K562 (cell line): Measurements from ENCODE around the gene IRF1. TPM values are rescaled to one million over a fixed set of nuclear protein-coding genes. Genes with fewer than 3 reads are reported as not detected.
A peak's percentile ranks its signal among the peaks of the same experiment; 100 is the strongest.

Experiments
- ATAC-seq: fragments of 200-7000 bp; cut with Tn5 transposase; 3 replicates; pipeline ENCODE4 v1.9.1; 2020; ENCODE audit warnings: moderate library complexity
- BruUV-seq: library from RNA; stranded (reverse); fragments of 400-500 nt; replicated peaks from 2 replicates; lab custom pipeline; 2021; lab: Mats Ljungman, UMichigan
- CTCF ChIA-PET: fragments of 300-600 bp; formaldehyde crosslinking; extraction: SDS; loops from one replicate; lab custom pipeline; 2021; ENCODE audit warnings: low intra/inter-chr PET ratio; lab: Yijun Ruan, JAX
- POLR2A ChIA-PET: fragments of 300-600, 350-650 bp; sonication (Branson Sonifier 250); formaldehyde crosslinking; extraction: SDS; loops from one replicate; lab custom pipeline; 2021; ENCODE audit warnings: antibody characterized with exemption, inconsistent platforms; lab: Yijun Ruan, JAX
- DNase-seq, 4 experiments: peaks; one replicate each; pipeline versions ENCODE4 v3.0.0 to v3.0.0-alpha.2; 2011 to 2018; ENCODE audit warnings: low spot score in 3 of 4, mixed read lengths in 3 of 4; ENCODE audit errors: extremely low read depth in 1 of 4
- FAIRE-seq: peaks from 2 replicates; lab custom pipeline; 2011; peaks lifted over from hg19 to GRCh38; lab: Jason Lieb, UNC
- H2AFZ ChIP-seq: 2 replicates; pipeline ENCODE4 v1.6.0; 2011; ENCODE audit warnings: low read depth, low read length, control low read depth, inconsistent platforms
- H3K27ac ChIP-seq: fragments of 200-600 bp; 3 replicates; pipeline ENCODE4 v1.8.0; 2011; ENCODE audit warnings: low read depth, mild to moderate bottlenecking, control low read depth, inconsistent platforms, low read length, moderate library complexity, mixed read lengths; ENCODE audit errors: extremely low read depth
- H3K27me3 ChIP-seq, 2 experiments: fragments of 300-600 bp in 1 of 2; 2 replicates in 1 of 2; 3 replicates in 1 of 2; pipeline versions ENCODE4 v1.6.0 to v1.8.0; 2011; ENCODE audit warnings: inconsistent platforms in 2 of 2, low read length in 2 of 2, mild to moderate bottlenecking in 1 of 2, mixed read lengths in 1 of 2, moderate library complexity in 1 of 2; ENCODE audit not compliant: control insufficient read depth in 2 of 2, insufficient read depth in 2 of 2
- H3K36me3 ChIP-seq: fragments of 300-600 bp; 3 replicates; pipeline ENCODE4 v1.8.0; 2011; ENCODE audit warnings: mild to moderate bottlenecking, low read length, inconsistent platforms; ENCODE audit not compliant: control insufficient read depth, insufficient read depth
- H3K4me1 ChIP-seq, 2 experiments: fragments of 200-600 bp in 1 of 2; replicated peaks in 1 of 2; 2 replicates in 1 of 2; 3 replicates in 1 of 2; pipeline versions ENCODE4 v1.5.1 to v1.8.0; 2011; ENCODE audit warnings: inconsistent platforms in 2 of 2, low read length in 2 of 2, mild to moderate bottlenecking in 1 of 2, mixed read lengths in 1 of 2, moderate library complexity in 1 of 2; ENCODE audit not compliant: control insufficient read depth in 2 of 2, insufficient read depth in 2 of 2
- H3K4me2 ChIP-seq: 2 replicates; pipeline ENCODE4 v1.6.1; 2011; ENCODE audit warnings: low read length, control low read depth, inconsistent platforms, mixed read lengths; ENCODE audit not compliant: insufficient read depth
- H3K4me3 ChIP-seq: fragments of 200-600 bp; sonication (generic), shearing (Covaris generic); 2 replicates; pipeline ENCODE4 v1.5.1; 2016; ENCODE audit warnings: control low read depth, inconsistent platforms
- H3K79me2 ChIP-seq: fragments of 200-600 bp; 3 replicates; pipeline ENCODE4 v1.8.0; 2011; ENCODE audit warnings: low read length, inconsistent platforms; ENCODE audit not compliant: control insufficient read depth, insufficient read depth
- H3K9ac ChIP-seq, 2 experiments: 2 replicates each; pipeline versions ENCODE4 v1.6.0 to v1.6.1; 2011; ENCODE audit warnings: low read depth in 2 of 2, low read length in 2 of 2, control low read depth in 1 of 2, inconsistent platforms in 1 of 2, mild to moderate bottlenecking in 1 of 2, mixed read lengths in 1 of 2; ENCODE audit not compliant: insufficient read depth in 1 of 2
- H3K9me1 ChIP-seq: one replicate; pipeline ENCODE4 v1.6.0; 2011; ENCODE audit warnings: inconsistent platforms, mild to moderate bottlenecking, low read length, moderate library complexity; ENCODE audit not compliant: control insufficient read depth, insufficient read depth
- H3K9me3 ChIP-seq: replicated peaks from 2 replicates; pipeline ENCODE4 v1.5.1; 2011; ENCODE audit warnings: low read depth, low read length, inconsistent platforms; ENCODE audit not compliant: control insufficient read depth, insufficient read depth
- H4K20me1 ChIP-seq: replicated peaks from 2 replicates; pipeline ENCODE4 v1.6.1; 2011; ENCODE audit warnings: low read length, inconsistent platforms, mixed read lengths; ENCODE audit not compliant: control insufficient read depth, insufficient read depth
- BCL6 ChIP-seq: fragments of 250-450 bp; sonication (Bioruptor Pico); IDR thresholded peaks from 2 replicates; pipeline ENCODE4 v1.4.0; 2020
- BHLHE40 ChIP-seq: IDR thresholded peaks from 2 replicates; pipeline ENCODE4 v1.6.1; 2011; ENCODE audit warnings: low read length, improper control_type of control experiment
- IRF1 ChIP-seq: sonication (generic); formaldehyde crosslinking; IDR thresholded peaks from 2 replicates; pipeline ENCODE4 v1.8.0; 2022; ENCODE audit warnings: missing genetic modification reagents, mild to moderate bottlenecking, borderline replicate concordance
- PYGO2 ChIP-seq: fragments of 450-650 bp; IDR thresholded peaks from 2 replicates; pipeline ENCODE4 v1.6.1; 2016; ENCODE audit warnings: mild to moderate bottlenecking, missing genetic modification characterization, moderate library complexity, missing compliant biosample characterization
- ZBTB7A ChIP-seq: IDR thresholded peaks from 2 replicates; pipeline ENCODE4 v1.6.1; 2011; ENCODE audit warnings: low read depth, mild to moderate bottlenecking, low read length, moderate library complexity, borderline replicate concordance; ENCODE audit not compliant: control insufficient read depth
- ZNF239 ChIP-seq: fragments of 250-450 bp; sonication (Bioruptor Pico); IDR thresholded peaks from 2 replicates; pipeline ENCODE4 v1.4.0; 2020; ENCODE audit warnings: mild to moderate bottlenecking
- ZZZ3 ChIP-seq: fragments of 450-650 bp; IDR thresholded peaks from 2 replicates; pipeline ENCODE4 v1.6.1; 2016; ENCODE audit warnings: antibody characterized with exemption, mild to moderate bottlenecking, moderate library complexity
- WGBS: fragments of 100-300 bp; shearing (Covaris generic); methylation state at CpG from one replicate; pipeline ENCODE4 v1.1.6; 2016; ENCODE audit warnings: low coverage, mixed read lengths; ENCODE audit not compliant: insufficient coverage; ENCODE audit errors: missing lambda C conversion rate; 5-methylcytosine and 5-hydroxymethylcytosine counted together
- in situ Hi-C: fragments of 300-500 bp; cut with MboI; formaldehyde crosslinking; loops from 4 replicates; pipeline ENCODE4 v1.15.0; 2018; ENCODE audit warnings: inconsistent platforms, mixed read lengths
- intact Hi-C: fragments of 100-400 bp; cut with micrococcal nuclease; formaldehyde crosslinking; loops from 2 replicates; pipeline ENCODE4 v1.14.2; 2022
- polyA plus RNA-seq, 8 experiments: library from polyadenylated mRNA; depleted of rRNA in 4 of 8; stranded (reverse) in 5 of 8; unstranded in 3 of 8; fragments of >200 nt; fragmentation: Nextera tagmentation in 2 of 8; fragmentation: Illumina TruSeq in 1 of 8; extraction: Ambion mirVana in 2 of 8; extraction: Trizol in 1 of 8; gene quantifications; 2 replicates each; pipeline versions ENCODE4 v1.2.1 to v1.2.3, GENCODE V29; 2011 to 2014; ENCODE audit warnings: inconsistent platforms in 1 of 8, missing spikeins in 1 of 8
- total RNA-seq, 7 experiments: library from RNA; depleted of rRNA in 6 of 7; stranded (reverse); fragments of >200 nt in 6 of 7; fragmentation: Illumina TruSeq in 2 of 7; extraction: Trizol in 2 of 7; gene quantifications; 2 replicates each; pipeline versions ENCODE4 v1.2.1 to v1.2.3, GENCODE V29; 2011 to 2021; ENCODE audit warnings: low replicate concordance in 1 of 7

Gene IRF1
- total and polyA plus RNA-seq, 9 of the 15 experiments (the other 6 are each of a cell fraction or from before 2014, with no cell fraction given) = 1.1 to 12.3 (median 5.9) TPM

- Histone ChIP-seq H3K9me1 (no peaks in the 10 kb centered on the region), H3K4me1 (peaks cover 0 to 13% of the 10 kb centered on the region in 2 experiments; a peak in 3 of 5 replicates), H3K9ac (peak overlapping the region in 1 of 2 experiments; percentile 46; a peak in 1 of 4 replicates), H3K4me2 (no peak overlapping the region)
- FAIRE-seq = no peak
- BruUV-seq = no TSS peak
- no peak for TF ChIP-seq BHLHE40
- no peak for TF ChIP-seq ZNF239 (CRISPR knock-in tag)
- TF ChIP-seq BCL6 (CRISPR knock-in tag) = no peak
- TF ChIP-seq, all 486 proteins: peak for 0
- 73% methylated on average over 3 of the region's 8 CpGs for WGBS
- Histone ChIP-seq H3K4me3 (no peak overlapping the region), H3K79me2 (no peaks in the 10 kb centered on the region), H3K36me3 (no peaks in the 10 kb centered on the region; the same call in 2 of the 3 replicates), H3K9me3 (no peaks in the 10 kb centered on the region), H2AFZ (no peak overlapping the region), H3K27ac (no peak overlapping the region), H4K20me1 (no peaks in the 10 kb centered on the region), H3K27me3 (no peaks in the 10 kb centered on the region)
- intact Hi-C loops = no loop called here
- POLR2A ChIA-PET = interaction anchor here (0.6 to 6.8 kb wide), 5 partner anchors 10 to 480 kb away, joined by 3 to 115 read pairs (median 6); partner anchors contain the start of gene IRF1
- ATAC-seq (no peak), DNase-seq (no peak)
- CTCF ChIA-PET = no interaction called here
- in situ Hi-C loops = no loop called here
Observed at GRCh38 chr5:132475987-132476875, 14.3 kb downstream of the IRF1 start.

DNA sequence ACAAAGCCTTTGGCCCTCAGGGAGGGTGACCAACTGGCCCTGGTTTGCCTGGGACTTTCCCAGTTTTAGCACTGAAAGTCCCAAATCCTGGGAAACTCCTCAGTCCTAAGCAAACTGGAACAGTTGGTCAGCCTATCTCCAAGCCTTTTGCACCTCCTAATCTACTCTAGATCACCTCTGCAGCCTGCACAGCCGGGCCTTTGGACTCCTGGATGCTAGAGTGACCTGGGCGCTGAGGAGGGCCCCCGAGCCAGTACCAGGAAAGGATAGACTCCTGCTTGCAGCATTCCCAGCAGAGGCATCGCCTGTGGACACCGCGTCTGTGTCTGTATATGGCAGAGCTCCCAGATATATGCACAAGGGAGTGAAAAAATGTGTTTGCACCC lies 15.1 kb downstream of the IRF1 start:
- intact Hi-C loops = no loop called here
- Histone ChIP-seq H3K36me3 (no peaks in the 10 kb centered on the region), H3K9me1 (no peaks in the 10 kb centered on the region)
- FAIRE-seq = no peak
- in situ Hi-C loops = no loop called here
- no peak for TF ChIP-seq ZBTB7A
- no peak for TF ChIP-seq PYGO2 (tag)
- no peak for TF ChIP-seq IRF1
- TF ChIP-seq ZZZ3 = no peak
- TF ChIP-seq, all 486 proteins: peak for 0
- no peaks in the 10 kb centered on the region for H3K79me2 ChIP-seq
- H2AFZ ChIP-seq = no peak overlapping the region
- no peak overlapping the region for H3K4me2 ChIP-seq
- 0 out of 3 replicates have a peak, but pooled peaks have one; percentile 9 for ATAC-seq
- H3K27ac ChIP-seq = no peak overlapping the region
- H3K9me3 ChIP-seq = no peaks in the 10 kb centered on the region
- BruUV-seq = no TSS peak
- 56% methylated on average over 6 of the region's 6 CpGs for WGBS
- peak overlapping the region in 1 of 2 experiments; percentile 70; a peak in 1 of 4 replicates for H3K9ac ChIP-seq
- no peak overlapping the region for H3K4me3 ChIP-seq
- no peaks in the 10 kb centered on the region for H3K27me3 ChIP-seq
- POLR2A ChIA-PET = interaction anchor here (1.1 to 3.0 kb wide), 3 partner anchors 9 to 14 kb away, joined by 3 to 29 read pairs (median 22); partner anchors contain the start of gene IRF1
- peaks cover 0 to 13% of the 10 kb centered on the region in 2 experiments; a peak in 3 of 5 replicates for H3K4me1 ChIP-seq
- CTCF ChIA-PET = no interaction called here
- no peaks in the 10 kb centered on the region for H4K20me1 ChIP-seq
- DNase-seq = no peak
